Natural killer cell (primary cell): ENCODE measurements around the gene PEPD. TPM values are rescaled to one million over a fixed set of nuclear protein-coding genes. Genes with fewer than 3 reads are reported as not detected.

Experiments used
- ATAC-seq, 3 donors: fragments of 150-1000 bp in 2 of 3; fragments of 200-7000 bp in 1 of 3; cut with Tn5 transposase; 1 replicate in 1 of 3; 2 replicates in 2 of 3; pipeline ENCODE4 v1.10.0; 2021; ENCODE audit warnings: mild to moderate bottlenecking in 2 of 3, moderate library complexity in 2 of 3
- DNase-seq, 2 donors: peaks; one replicate each; pipeline versions ENCODE4 v3.0.0 to v3.0.0-alpha.2; 2013 to 2021; ENCODE audit warnings: mixed read lengths in 1 of 2
- H3K27ac ChIP-seq: one replicate; pipeline ENCODE4 v1.5.1; 2013; ENCODE audit warnings: mild to moderate bottlenecking, low read length
- H3K27me3 ChIP-seq: one replicate; pipeline ENCODE4 v1.6.1; 2013; ENCODE audit warnings: low read length; ENCODE audit not compliant: control insufficient read depth, insufficient read depth
- H3K36me3 ChIP-seq: one replicate; pipeline ENCODE4 v1.6.1; 2013; ENCODE audit warnings: low read length; ENCODE audit not compliant: control insufficient read depth, insufficient read depth
- H3K4me1 ChIP-seq: one replicate; pipeline ENCODE4 v1.6.1; 2013; ENCODE audit warnings: low read length; ENCODE audit not compliant: control insufficient read depth, insufficient read depth
- H3K4me3 ChIP-seq: one replicate; pipeline ENCODE4 v1.5.1; 2013; ENCODE audit warnings: low read length
- H3K9me3 ChIP-seq: one replicate; pipeline ENCODE4 v1.6.1; 2013; ENCODE audit warnings: low read length; ENCODE audit not compliant: control insufficient read depth, insufficient read depth
- H3K27ac Mint-ChIP-seq, 2 donors: one replicate each; pipeline ENCODE4 v1.8.0; 2022; ENCODE audit warnings: mild to moderate bottlenecking in 2 of 2, mixed read lengths in 2 of 2, moderate library complexity in 1 of 2
- H3K27me3 Mint-ChIP-seq, 2 donors: one replicate each; pipeline ENCODE4 v1.8.0; 2022; ENCODE audit warnings: low read depth in 2 of 2, mixed read lengths in 2 of 2
- H3K36me3 Mint-ChIP-seq: one replicate; pipeline ENCODE4 v1.8.0; 2022; ENCODE audit warnings: mixed read lengths
- H3K4me1 Mint-ChIP-seq, 2 donors: one replicate each; pipeline ENCODE4 v1.8.0; 2022; ENCODE audit warnings: mixed read lengths in 2 of 2
- H3K4me3 Mint-ChIP-seq: one replicate; pipeline ENCODE4 v1.8.0; 2022; ENCODE audit warnings: mild to moderate bottlenecking, moderate library complexity, mixed read lengths
- H3K9me3 Mint-ChIP-seq, 2 donors: one replicate each; pipeline ENCODE4 v1.8.0; 2022; ENCODE audit warnings: mixed read lengths in 2 of 2
- CTCF ChIP-seq: fragments of 200-600 bp; IDR thresholded peaks from one replicate; pipeline ENCODE4 v1.8.0; 2022; ENCODE audit warnings: antibody characterized with exemption
- WGBS: methylation state at CpG from one replicate; pipeline ENCODE4 v1.1.7; 2013; ENCODE audit warnings: missing lambda C conversion rate; ENCODE audit not compliant: insufficient coverage; 5-methylcytosine and 5-hydroxymethylcytosine counted together
- intact Hi-C: fragments of 100-400 bp; cut with micrococcal nuclease; formaldehyde crosslinking; loops from one replicate; pipeline ENCODE4 v1.14.2; 2022
- total RNA-seq, 4 donors: library from RNA; stranded (reverse); fragments of 120-200 nt in 1 of 4; gene quantifications; one replicate each; pipeline versions ENCODE4 v1.2.3 to v1.2.4, GENCODE V29; 2013 to 2022

Gene PEPD
- total RNA-seq, 3 donors from 2014 or later (not counting 1 experiment from before 2014, with no cell fraction given) = 33.9 to 42.2 (median 40.9) TPM

- ATAC-seq = no peak
These were observed 102.5 kb downstream of the PEPD start for GRCh38 chr19:33418871-33419787.

GRCh38 chr19:33418461-33418860, 103.1 kb downstream of the PEPD start:
- WGBS = 90% methylated on average over 12 of the region's 12 CpGs
- H3K9me3 ChIP-seq = no peaks in the 10 kb centered on the region
- DNase-seq (no peak), ATAC-seq (no peak)
- intact Hi-C loops = no loop called here
- Mint-ChIP-seq H3K4me1 (peaks cover 7 to 8% of the 10 kb centered on the region in 2 donors), H3K9me3 (no peaks in the 10 kb centered on the region), H3K27me3 (no peaks in the 10 kb centered on the region), H3K36me3 (no peaks in the 10 kb centered on the region), H3K4me3 (no peak overlapping the region), H3K27ac (no peak overlapping the region)
- H3K27me3 ChIP-seq = no peaks in the 10 kb centered on the region
- H3K36me3 ChIP-seq = no peaks in the 10 kb centered on the region
- no peak overlapping the region for H3K4me3 ChIP-seq
- no peak for TF ChIP-seq CTCF
- peaks cover 6% of the 10 kb centered on the region for H3K4me1 ChIP-seq
- no peak overlapping the region for H3K27ac ChIP-seq

More at GRCh38 chr19:33418871-33419787, 102.5 kb downstream of the PEPD start:
- no peak overlapping the region for H3K27ac Mint-ChIP-seq
- Histone ChIP-seq H3K27ac (no peak overlapping the region), H3K9me3 (no peaks in the 10 kb centered on the region), H3K27me3 (no peaks in the 10 kb centered on the region), H3K4me3 (no peak overlapping the region), H3K36me3 (no peaks in the 10 kb centered on the region), H3K4me1 (peaks cover 6% of the 10 kb centered on the region)
- WGBS = 91% methylated on average over 20 of the region's 20 CpGs
- H3K4me1 Mint-ChIP-seq = peaks cover 7 to 8% of the 10 kb centered on the region in 2 donors
- no peaks in the 10 kb centered on the region for H3K27me3 Mint-ChIP-seq
- intact Hi-C loops = no loop called here
- no peaks in the 10 kb centered on the region for H3K36me3 Mint-ChIP-seq
- TF ChIP-seq CTCF = no peak
- no peaks in the 10 kb centered on the region for H3K9me3 Mint-ChIP-seq
- DNase-seq = no peak
- no peak overlapping the region for H3K4me3 Mint-ChIP-seq

- intact Hi-C loops = no loop called here
- no peaks in the 10 kb centered on the region for H3K9me3 Mint-ChIP-seq
- WGBS = 92% methylated on average over 14 of the region's 14 CpGs
- H3K4me3 Mint-ChIP-seq = no peak overlapping the region
- peaks cover 6% of the 10 kb centered on the region for H3K4me1 ChIP-seq
- H3K9me3 ChIP-seq = no peaks in the 10 kb centered on the region
- H3K27me3 Mint-ChIP-seq = no peaks in the 10 kb centered on the region
- ATAC-seq (no peak), DNase-seq (no peak)
- no peak overlapping the region for H3K4me3 ChIP-seq
- no peaks in the 10 kb centered on the region for H3K36me3 Mint-ChIP-seq
- H3K27me3 ChIP-seq = no peaks in the 10 kb centered on the region
- no peak overlapping the region for H3K27ac ChIP-seq
- H3K36me3 ChIP-seq = no peaks in the 10 kb centered on the region
- peaks cover 7 to 8% of the 10 kb centered on the region in 2 donors for H3K4me1 Mint-ChIP-seq
- no peak overlapping the region for H3K27ac Mint-ChIP-seq
- no peak for TF ChIP-seq CTCF
These were observed 103.8 kb downstream of the PEPD start for GRCh38 chr19:33417751-33418150.
